HG03457 (cell line): Measurements from ENCODE around the gene SLCO4A1.
A peak's percentile ranks its signal among the peaks of the same experiment; 100 is the strongest.

Experiments
- ATAC-seq: cut with Tn5 transposase; IDR thresholded peaks from one replicate; pipeline ENCODE4 v1.9.1; 2021; ENCODE audit warnings: moderate number of reproducible peaks; ENCODE audit not compliant: unreplicated experiment

Gene SLCO4A1

DNA sequence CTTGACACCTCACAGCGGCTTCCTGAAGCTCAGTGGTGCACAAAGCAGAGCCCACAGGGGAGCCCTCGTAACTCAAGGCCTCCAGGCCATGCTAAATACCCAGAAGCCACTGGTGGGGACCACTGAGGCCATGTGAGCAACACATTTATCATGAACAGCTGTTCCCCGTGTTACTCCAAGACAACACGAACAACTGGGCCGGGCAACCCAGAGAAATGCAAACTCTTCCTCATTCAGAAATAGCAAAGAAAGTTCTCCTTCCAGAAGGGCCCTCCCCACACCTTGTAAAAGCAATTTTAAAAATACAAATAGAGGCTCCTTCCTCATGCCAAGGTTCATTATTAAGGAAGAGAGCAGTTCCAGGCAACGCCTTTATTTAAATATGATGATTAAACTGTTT is 36.3 kb upstream of the SLCO4A1 start:
- no peak for ATAC-seq

DNA sequence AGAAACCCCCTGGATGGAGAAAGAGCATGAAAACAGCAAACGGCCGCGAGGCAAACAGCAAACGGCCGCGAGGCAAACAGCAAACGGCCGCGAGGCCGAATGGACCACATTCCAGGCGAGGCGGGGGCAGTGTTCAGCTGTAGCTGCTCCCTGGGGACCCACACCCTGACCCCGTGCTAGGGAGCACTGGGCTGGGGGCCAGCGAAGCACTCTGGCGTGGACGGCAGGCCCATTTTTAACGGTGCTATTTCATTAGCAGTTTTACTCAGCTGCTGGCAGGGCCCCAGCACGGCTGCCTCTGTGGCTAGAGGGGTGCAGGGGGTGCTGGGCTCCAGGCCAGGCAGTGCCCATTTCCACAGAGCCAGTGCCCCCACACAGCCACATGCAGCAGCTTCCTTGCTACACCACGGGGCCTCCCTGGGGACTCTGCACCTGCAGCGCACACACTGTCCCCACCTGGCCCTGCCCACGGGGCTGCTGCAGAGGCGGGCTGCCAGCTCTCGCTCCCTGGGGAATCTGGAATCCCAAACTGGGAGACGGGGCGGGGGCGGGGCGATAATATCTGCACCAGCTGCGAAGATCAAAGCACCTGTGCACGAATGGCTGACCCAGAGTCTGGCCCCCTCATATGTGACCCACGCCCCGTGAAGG is 35.6 kb upstream of the SLCO4A1 start:
- ATAC-seq, result no peak

DNA sequence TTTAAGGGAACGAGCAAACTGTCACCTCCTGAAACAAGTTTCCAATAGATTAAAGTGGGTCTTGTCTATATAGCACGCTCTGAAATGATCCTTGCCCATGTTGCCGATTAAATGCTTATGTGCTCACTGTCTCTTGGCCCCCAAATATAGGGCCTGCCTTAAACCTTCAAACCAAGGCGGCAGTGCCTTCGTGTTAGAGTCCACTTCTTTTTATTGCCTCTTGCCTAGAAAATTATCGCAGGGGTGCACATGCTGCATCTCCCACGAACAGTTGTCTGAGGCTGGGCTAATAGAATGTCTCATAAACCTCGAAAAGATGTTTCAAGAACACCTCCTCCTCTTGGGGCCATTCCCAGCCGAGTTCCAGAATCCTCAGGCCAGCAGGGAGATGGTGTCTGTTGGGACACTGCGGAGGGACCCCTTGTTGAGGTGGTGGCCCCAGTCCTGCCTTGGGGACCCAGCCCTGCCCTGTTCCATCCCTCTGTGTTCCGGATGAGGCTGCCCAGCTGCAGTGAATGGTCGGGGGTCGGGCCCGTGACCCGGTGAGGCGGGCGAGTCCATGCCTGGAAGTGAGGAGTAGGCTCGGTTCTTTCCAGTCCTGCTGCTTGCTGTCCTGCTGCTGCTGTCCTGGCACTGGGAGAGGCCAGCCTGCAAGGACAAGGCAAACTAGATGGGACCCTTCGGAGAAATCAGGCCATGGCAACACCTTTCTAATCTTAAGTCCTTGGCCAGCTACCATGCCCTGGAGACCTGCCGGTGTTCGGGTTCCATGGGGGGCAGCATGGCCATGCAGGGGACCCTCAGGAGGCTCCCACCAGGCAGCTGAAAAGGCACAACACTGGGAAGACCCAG is 34.7 kb upstream of the SLCO4A1 start:
- no peak for ATAC-seq

DNA sequence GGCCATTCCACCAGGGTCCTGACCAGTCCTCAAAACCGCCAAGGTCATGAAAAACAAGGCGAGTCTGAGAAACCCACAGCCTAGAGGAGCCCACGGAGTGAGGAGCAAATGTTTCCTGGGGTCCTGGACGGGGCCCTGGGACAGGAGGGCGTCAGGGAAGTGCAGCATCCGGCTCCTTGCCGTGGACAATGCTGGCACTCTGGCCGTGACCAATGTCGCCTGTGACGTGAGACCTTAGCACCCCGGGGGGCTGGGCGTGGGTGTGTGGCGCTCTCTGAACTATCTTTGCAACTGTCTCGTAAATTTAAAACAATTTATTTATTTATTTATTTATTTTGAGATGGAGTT is 34.1 kb upstream of the SLCO4A1 start:
- ATAC-seq, result no peak

DNA sequence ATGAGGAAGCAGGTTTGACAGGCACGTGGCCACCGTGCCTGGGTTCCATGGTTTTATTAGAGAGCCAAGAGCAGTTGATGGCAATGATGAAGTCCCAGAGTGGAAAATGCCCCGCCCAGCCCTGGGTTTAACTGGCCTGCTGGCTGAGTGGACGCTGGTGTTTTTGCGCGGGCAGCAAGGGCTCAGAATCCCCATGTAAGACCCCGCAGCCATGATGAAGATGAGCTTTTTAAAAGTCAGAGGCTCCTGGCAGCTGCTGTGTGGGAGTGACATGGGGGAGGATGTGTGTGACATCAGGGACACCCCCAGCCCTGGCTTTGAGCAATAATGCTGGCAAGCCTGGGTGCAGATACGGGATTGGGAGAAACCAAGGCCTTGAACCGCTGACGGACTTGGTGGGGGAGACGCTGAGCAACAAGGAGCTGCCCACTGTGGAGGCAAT is 33.0 kb upstream of the SLCO4A1 start:
- ATAC-seq, result no peak

DNA sequence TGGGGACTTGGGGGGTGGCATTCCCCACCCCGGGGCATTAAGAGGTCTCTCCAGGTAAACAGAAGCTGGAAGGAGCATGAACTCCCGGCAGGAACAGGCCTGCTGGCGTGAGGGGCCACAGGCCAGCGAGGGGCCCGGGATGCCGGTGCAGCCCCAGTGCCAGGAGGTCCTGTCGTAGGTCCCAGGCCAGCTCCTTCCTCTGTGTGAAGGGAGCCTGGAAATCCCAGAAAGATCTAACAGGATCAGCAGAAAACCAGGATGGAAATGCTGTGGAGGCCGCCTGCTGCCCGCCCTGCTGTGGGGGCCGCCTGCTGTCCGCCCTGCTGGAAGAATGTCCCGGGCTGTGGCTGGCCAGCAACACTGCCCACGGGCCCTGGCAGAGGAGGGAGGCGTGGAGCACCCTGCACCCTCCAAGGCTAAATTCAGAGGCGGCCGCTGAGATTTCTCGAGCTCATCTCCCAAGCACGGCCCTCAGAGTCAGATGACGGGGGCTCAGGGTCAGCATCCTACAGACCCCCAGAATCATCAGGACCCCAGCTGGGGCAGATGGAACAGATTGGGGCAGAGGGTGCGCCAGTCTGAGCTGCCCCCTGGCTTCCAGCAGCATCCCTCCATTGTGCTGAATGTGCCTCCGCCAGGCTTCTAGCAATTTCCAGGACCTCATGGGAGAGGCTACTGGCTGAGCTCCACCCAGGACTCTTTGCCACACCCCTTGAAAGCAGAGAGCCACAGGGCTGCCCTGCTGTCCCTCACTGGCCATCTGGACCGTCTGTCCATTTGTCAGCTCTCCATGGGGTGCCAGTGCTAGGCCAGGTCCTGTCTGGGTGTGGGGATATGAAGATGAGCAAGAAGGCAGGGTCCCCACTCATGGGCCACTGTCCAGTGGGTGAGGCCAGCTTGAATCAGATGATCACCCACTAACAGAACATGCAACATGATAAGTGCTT is 32.2 kb upstream of the SLCO4A1 start:
- no peak for ATAC-seq

DNA sequence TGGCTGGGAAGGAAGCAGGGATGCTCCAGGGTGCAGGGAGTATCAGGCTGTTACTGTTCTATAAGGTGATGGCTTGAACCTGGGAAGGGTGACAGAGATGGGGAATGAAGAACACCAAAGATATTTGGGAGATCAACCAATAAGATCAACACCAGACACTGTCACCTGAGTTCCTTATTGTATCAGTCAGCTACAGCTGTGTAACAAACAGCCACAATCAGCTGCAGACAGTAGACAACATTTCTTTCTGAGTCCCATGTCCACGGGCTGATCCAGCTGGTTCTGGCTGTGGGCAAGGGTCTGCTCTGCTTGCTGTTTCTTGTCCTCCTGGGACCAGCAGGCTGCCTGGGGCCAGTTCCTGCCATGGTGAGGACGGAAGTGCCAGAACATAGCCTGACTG is 31.3 kb upstream of the SLCO4A1 start:
- ATAC-seq, result no peak

DNA sequence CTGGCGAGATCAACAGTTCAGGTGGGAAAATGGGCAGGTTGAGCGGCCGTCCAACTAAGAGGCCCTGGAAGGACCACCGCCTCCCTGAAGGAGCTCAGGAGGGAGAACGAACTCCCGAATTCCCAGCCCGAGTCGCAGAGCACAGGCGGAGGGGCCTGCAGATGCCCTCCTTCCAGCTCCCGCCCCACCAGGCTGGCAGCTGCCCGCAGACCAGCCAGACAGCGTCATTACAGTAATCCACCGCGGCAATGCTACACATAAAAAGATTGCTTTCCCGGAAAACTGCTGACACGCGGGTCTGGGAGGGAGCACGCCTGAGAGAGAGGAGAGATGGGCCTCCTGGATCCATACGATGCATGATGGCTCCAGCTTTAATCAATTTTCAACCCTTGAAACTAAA is 30.5 kb upstream of the SLCO4A1 start:
- no peak for ATAC-seq

DNA sequence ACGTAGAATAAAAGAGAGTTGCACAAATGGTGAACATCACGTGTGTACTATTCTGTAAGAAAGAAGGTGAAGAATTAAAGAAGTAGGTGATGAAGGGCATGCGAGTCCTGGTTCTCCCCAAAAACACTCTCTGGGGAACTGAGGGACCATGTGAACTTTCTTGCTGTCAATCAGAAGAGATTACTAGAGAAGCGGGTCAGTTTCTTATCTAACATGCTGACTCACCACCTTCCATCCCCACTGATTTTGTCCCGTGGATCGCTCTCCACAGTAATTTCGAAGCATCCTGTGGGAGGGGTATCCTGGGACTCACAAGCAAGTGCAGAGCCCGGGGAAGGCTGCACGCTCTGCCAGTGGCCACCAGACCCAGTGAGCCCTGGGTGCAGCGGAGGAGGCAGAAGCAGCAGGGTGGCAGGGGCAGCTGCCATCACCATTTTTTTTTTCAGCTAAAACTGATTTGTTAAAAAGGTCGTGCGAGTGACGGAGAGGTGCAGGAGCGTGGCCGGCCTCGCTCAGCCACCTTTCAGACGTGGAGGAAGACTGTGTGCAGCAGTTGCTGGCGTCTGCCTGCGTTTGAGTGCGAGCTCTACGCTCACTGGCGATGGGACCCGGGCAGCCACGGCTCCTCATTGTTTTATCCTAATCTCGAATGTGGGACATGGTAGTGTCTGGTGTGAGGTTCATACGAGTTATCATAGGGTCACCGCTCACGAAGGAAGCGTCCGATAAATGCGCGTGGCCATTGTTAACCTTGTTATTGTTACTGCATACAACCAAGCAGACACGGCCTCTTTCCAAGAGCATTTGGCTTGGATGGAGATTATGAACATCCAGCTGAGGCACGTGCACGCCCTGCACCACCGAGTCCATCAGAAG is 28.0 kb upstream of the SLCO4A1 start:
- ATAC-seq, result no peak

DNA sequence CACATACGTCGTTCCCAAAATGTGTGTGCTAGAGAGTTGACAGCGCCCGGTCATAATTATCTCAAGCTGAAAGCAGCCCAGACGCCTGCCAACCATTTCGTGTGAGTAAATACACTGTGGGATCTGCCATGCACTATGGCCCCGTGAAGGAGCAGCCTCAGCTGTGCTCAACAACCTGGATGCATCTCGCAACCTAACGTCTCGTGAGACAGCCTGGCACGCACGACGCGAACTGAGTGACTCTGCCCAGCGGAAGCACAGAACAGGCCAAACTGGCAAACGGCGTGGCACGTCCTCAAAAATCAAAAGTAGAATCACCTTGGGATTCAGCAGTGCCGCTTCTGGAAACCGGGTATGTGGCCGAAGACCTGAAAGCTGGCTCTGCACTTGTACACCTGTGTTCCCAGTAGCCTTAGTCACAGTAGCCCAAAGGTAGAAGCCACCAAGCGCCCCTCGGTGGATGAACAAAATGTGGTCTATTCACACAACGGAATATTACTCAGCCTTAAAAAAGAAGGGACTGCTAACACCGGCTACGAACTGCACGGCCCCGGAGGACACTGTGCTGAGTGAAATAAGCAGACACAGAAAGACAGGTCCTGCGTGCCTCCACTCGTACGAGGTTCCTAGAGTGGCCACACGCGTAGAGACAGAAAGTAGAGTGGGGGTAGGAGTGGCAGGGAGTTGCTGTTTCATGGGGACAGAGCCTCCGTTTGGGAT is 27.2 kb upstream of the SLCO4A1 start:
- ATAC-seq, result no peak

DNA sequence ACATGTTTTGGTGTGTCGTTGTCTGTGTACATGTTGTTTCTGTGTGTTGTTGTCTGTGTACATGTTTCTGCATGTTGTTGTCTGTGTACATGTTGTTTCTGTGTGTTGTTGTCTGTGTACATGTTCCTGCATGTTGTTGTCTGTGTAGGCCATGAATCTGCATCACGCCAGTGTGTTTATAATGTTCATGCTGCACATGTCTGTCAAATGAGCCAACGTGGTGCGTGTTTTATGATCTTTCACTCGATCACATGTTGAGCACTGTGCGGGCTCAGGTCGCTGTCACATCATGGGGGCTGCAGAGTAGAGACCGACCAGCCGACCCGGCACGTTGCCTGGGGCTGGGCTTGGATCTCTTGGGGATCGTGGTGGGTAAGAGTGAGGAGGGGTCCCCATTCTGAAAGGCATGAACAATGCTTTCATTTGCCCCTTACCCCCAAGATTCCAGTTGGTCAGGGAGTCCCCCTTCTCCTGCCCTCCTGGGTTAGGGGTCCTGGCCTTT is 26.5 kb upstream of the SLCO4A1 start:
- ATAC-seq, result no peak

DNA sequence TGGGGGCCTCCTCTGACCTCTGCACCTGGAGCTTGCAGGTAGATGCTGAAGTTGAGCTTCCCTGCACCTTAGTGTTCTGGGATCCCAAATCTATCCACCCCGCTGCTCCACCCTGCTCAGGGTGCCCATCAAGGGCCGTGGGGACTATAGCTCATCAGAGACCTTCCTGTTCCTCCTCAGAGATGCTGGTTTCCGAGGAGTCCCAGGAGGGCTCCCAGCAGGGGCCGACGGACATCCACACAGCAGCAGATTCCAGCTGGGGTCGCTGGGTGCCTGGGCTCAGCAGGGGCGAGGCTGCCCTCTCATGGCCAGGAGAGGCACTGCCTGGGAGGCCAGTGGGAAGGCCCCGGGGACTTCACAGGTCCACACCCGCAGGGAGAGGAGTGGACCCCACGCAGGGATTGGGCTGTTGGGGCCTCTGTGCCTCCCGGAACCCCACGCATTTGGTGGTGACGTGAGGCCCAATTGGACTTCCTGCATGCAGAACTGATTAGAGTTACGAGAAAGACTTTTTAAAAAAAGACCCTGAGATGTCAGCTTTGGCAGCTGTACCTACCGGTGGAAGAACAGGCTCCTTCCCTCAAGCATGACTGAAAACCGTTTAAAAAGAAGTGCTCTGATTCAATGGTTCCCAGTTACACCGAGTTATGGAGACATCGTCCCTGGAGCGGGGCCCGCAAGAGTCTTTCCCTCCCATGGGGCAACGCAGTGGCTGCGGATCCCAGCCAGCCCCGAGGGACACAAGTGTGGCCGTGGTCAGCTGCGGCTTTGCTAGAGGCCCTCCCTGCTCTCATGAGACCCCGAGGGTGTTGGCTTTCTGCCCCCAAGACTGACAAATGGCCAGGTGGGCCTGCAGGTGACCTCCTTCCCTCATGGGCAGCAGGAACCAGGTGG is 25.3 kb upstream of the SLCO4A1 start:
- peak; percentile 48 for ATAC-seq

DNA sequence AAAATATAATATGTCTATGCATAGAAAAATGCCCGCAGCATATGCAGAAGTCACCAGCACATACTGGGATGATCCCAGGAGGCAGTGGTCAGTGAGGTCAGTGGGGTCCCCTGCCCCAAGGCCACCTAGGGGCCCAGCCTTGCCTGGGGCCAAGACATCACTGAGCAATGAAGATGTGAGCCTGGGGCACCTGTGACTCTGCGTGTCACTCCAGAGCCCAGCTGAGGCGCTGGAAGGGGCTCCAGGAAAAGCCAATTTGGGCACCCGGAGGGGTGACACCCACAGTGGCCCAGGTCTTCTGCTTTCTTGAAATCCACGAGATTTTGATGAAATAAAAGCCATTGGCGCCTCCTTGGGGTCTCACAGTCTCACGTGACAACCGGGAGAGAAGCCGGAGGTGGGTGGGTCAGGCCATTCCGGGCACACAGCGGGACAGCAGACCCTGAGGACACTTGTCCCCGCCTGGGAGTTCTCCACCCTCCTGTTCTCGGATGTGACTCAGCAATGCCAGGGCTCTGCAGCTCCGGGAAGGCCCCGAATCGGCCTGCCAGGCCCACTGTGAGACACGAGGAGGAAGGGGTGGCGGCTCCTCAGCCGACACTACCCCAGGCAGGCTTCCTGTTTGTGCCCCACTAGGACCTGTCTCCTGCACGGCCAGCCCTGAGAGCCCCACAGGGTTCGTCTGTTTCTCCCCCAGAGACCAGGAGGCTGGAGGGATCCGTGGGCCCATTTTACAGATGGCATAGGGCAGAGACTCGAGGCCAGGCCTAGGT is 24.4 kb upstream of the SLCO4A1 start:
- peak; percentile 35 for ATAC-seq

DNA sequence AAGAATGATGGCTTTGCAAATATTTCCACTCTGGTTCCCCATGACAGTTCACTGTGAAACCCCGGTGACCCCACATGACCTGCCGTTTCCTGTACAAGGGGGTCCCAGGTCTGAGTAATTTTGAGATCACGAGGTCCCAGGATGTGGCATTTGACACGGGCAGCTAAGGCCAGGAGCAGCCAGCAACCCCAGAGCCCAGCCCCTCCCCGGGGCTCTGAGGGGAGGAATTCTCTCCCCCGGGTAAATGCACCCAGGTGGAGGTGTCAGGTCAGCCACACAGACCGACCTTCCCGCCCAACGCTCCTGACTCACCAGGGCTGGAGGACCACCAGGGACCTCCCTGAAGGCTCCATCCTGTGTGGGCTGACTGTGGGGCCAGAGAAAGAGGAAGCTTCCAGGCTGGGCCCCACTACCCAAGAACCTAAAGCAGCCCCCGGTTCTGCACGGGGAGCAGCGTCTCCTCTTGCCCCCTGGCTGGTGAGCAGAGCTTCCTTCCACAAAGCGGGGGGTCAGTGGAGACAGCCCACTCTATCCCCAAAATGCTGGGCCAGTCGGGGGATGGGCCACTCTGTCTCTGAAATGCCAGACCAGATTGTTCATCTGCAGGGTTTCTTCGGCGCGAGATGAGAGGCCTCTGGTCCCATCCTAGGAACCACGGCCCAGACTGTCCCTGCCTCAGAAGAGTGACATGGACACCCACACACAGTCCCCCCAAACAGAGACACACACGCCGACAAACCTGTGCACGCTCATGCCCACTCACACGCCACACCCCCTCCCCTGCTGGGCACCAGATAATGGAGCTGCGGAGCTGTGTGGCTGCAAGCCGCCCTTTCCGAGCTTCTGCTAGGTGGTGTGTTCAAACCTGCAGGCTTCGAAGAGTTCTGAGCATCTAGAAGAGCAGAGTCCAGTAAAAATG is 23.4 kb upstream of the SLCO4A1 start:
- peak; percentile 50 for ATAC-seq

DNA sequence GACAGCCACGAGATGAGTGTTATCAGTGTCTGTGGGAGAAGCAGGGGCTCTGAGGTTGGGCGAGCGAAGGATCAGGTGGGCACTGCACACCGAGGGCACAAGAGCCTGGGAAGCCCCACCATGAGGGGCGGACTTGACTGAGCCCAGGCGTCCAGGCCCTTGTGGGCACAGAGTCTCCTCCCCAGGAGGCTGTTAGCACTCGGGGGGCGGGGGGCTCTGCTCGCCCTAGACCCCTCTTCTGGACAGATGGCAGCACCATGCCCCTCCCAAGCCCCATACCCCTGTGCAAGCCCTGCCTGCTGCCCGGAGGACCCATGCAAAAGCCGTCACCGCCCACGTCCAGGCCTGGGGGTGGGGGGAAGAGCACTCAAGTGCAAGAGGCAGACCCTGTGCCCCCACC is 21.7 kb upstream of the SLCO4A1 start:
- ATAC-seq, result no peak

DNA sequence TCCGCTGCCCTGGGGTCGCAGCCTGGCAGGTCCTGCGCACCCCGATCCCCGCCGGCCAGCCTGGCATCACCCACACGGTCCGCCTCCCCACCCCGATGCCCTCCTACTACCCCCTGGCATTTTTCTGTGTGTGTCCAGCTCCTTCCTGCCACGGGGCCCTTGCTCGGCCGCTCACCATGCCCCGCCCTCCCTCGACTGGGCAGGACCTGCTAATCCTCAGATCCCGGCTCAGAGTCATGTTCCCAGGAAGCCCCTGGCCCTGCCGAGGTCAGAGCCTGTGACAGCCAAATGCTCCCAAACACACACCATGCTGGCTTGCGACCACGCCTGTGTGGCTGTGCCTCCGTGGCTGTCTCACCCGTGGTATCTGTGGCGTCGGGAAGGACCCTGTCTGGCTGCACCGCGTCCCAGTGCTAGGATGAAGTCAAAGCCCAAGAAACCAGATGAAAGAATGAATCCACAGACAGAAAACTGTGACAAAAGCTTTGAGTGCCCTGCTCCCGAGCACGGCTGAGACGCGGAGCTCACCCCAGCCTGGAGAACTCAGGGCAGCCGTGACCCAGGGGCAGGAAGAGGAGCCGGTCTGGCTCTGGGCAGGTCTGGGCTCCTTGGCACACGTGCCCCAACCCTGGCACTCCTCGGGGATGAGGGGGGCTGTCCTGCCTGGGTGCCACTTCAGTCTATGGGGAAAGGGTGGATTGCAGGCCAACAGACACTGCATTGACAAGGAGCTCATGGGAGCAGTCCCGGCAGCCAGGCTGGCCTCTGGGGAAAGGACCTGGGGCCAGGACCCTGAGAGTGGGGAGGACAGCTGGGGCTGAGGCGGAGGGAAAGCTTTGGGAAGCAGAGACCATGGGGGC is 20.8 kb upstream of the SLCO4A1 start:
- ATAC-seq, result no peak
